HEK293T (cell line): ENCODE measurements around the gene DNAH8.

Experiments
- BHLHE40 ChIP-seq: fragments of 450-650 bp; IDR thresholded peaks from 2 replicates; pipeline ENCODE4 v1.6.1; 2016; ENCODE audit warnings: mild to moderate bottlenecking, moderate library complexity, borderline replicate concordance
- ELF4 ChIP-seq: fragments of 450-650 bp; IDR thresholded peaks from 2 replicates; pipeline ENCODE4 v1.6.1; 2017; ENCODE audit warnings: antibody characterized with exemption
- FOXA1 ChIP-seq: fragments of 450-650 bp; IDR thresholded peaks from 2 replicates; pipeline ENCODE4 v1.6.1; 2016; ENCODE audit warnings: mild to moderate bottlenecking
- FOXM1 ChIP-seq: fragments of 450-650 bp; IDR thresholded peaks from 2 replicates; pipeline ENCODE4 v1.6.1; 2017; ENCODE audit warnings: mild to moderate bottlenecking, borderline replicate concordance
- HDGF ChIP-seq: fragments of 450-650 bp; IDR thresholded peaks from 2 replicates; pipeline ENCODE4 v1.6.1; 2017; ENCODE audit warnings: antibody characterized with exemption, borderline replicate concordance
- L3MBTL2 ChIP-seq: fragments of 450-650 bp; conservative IDR thresholded peaks from 2 replicates; pipeline ENCODE4 v1.6.1; 2016; ENCODE audit warnings: mild to moderate bottlenecking
- LEF1 ChIP-seq: fragments of 450-650 bp; IDR thresholded peaks from 2 replicates; pipeline ENCODE4 v1.6.1; 2017; ENCODE audit warnings: mild to moderate bottlenecking, borderline replicate concordance
- NFRKB ChIP-seq: fragments of 450-650 bp; IDR thresholded peaks from 2 replicates; pipeline ENCODE4 v1.6.1; 2016; ENCODE audit warnings: mild to moderate bottlenecking, moderate library complexity
- SUZ12 ChIP-seq: fragments of 450-650 bp; IDR thresholded peaks from 2 replicates; pipeline ENCODE4 v1.6.1; 2016; ENCODE audit warnings: mild to moderate bottlenecking
- TARDBP ChIP-seq: fragments of 450-650 bp; IDR thresholded peaks from 2 replicates; pipeline ENCODE4 v1.6.1; 2016
- ZNF384 ChIP-seq: fragments of 450-650 bp; IDR thresholded peaks from 2 replicates; pipeline ENCODE4 v1.6.1; 2016

GRCh38 chr6:39056191-39056590, 341.1 kb downstream of the DNAH8 start:
- TF ChIP-seq SUZ12 (no peak), FOXA1 (no peak), HDGF (no peak), BHLHE40 (no peak), ZNF384 (no peak), TARDBP (no peak), FOXM1 (no peak), NFRKB (no peak), LEF1 (no peak), ELF4 (no peak), L3MBTL2 (no peak)
